Heart right ventricle (tissue), 16 donors: ENCODE measurements around the gene TCOF1. TPM values are rescaled to one million over a fixed set of nuclear protein-coding genes. Genes with fewer than 3 reads are reported as not detected.

Experiments used
- ATAC-seq, 8 donors: fragments of 200-7000 bp; cut with Tn5 transposase; one replicate each; pipeline ENCODE4 v1.9.1; 2020; ENCODE audit warnings: mild to moderate bottlenecking in 8 of 8, moderate library complexity in 8 of 8, moderate number of reproducible peaks in 1 of 8
- DNase-seq, 2 donors: peaks; one replicate each; pipeline ENCODE4 v3.0.0-alpha.2; 2020
- H3K27ac ChIP-seq, 10 donors: fragments of 200-600 bp; sonication (generic) in 2 of 10; one replicate each; pipeline versions ENCODE4 v1.5.0 to v1.8.0; 2020 to 2022; ENCODE audit warnings: mild to moderate bottlenecking in 3 of 10
- H3K27me3 ChIP-seq, 7 donors: fragments of 200-600 bp; one replicate each; pipeline ENCODE4 v1.8.0; 2021 to 2022; ENCODE audit warnings: mild to moderate bottlenecking in 2 of 7
- H3K36me3 ChIP-seq, 9 donors: fragments of 200-600 bp; sonication (generic) in 1 of 9; one replicate each; pipeline versions ENCODE4 v1.5.0 to v1.8.0; 2020 to 2022; ENCODE audit warnings: mild to moderate bottlenecking in 2 of 9
- H3K4me1 ChIP-seq, 9 donors: fragments of 200-600 bp; sonication (generic) in 1 of 9; one replicate each; pipeline versions ENCODE4 v1.5.0 to v1.8.0; 2020 to 2022; ENCODE audit warnings: mild to moderate bottlenecking in 4 of 9
- H3K4me3 ChIP-seq, 10 donors: fragments of 200-600 bp; sonication (generic) in 2 of 10; one replicate each; pipeline versions ENCODE4 v1.5.0 to v1.8.0; 2020 to 2022; ENCODE audit warnings: mild to moderate bottlenecking in 7 of 10, moderate library complexity in 2 of 10
- H3K9me3 ChIP-seq, 11 donors: fragments of 200-600 bp in 10 of 11; sonication (generic) in 2 of 11; one replicate each; pipeline versions ENCODE4 v1.5.0 to v1.8.0; 2013 to 2022; ENCODE audit warnings: mild to moderate bottlenecking in 2 of 11, control low read depth in 1 of 11, moderate library complexity in 1 of 11
- CTCF ChIP-seq, 9 donors: fragments of 200-600 bp; sonication (generic) in 2 of 9; IDR thresholded peaks; one replicate each; pipeline versions ENCODE4 v1.5.0 to v1.8.0; 2021 to 2022; ENCODE audit warnings: antibody characterized with exemption in 9 of 9, mild to moderate bottlenecking in 5 of 9, moderate library complexity in 1 of 9
- WGBS, 2 donors: extraction: QIAGEN DNeasy Blood & Tissue Kit; methylation state at CpG; one replicate each; pipeline ENCODE4 v1.1.7; 2013; ENCODE audit warnings: inconsistent platforms in 1 of 2; 5-methylcytosine and 5-hydroxymethylcytosine counted together
- intact Hi-C, 10 donors: fragments of 100-400 bp; cut with DNase I; formaldehyde crosslinking; loops; one replicate each; pipeline versions ENCODE4 v1.11.1 to v1.14.2; 2022
- polyA plus RNA-seq, 2 donors: library from polyadenylated mRNA; stranded (reverse); fragments of 200-250 nt; gene quantifications; one replicate each; pipeline ENCODE4 v1.2.3, GENCODE V29; 2013
- total RNA-seq, 10 donors: library from RNA; stranded (reverse); fragmentation: NEBNext Ultra II Directional in 3 of 10; extraction: Animal tissue kit (Norgen Biotek cat#: 25700) in 3 of 10; gene quantifications; one replicate each; pipeline versions ENCODE4 v1.2.1 to v1.2.4, GENCODE V29; 2021 to 2023
- donor health status: Arrhythmogenic right ventricular cardiomyopathy.
- donor health status: ischemic (EF 13 %, LVEDD 7.1; RV severe dilation, severe dysfunction).
- donor health status: healthy with polysubstance abuse.
- donor health status: DM: no; HTN: yes; CAD: no.
- donor health status: DM: no; HTN: no; CAD: no.
- donor health status: ischemic (EF 25% LVEDD 6.9; RV normal size, moderate dysfunction).
- donor health status: ischemic (EF 25% LVEDD 5.7; RV mildly dilated, moderate dysfunction).
- donor health status: healthy.
- donor health status: DM: yes; HTN: yes; CAD: no.
- donor health status: Ischemic cardiomyopathy.
- donor health status: ischemic (EF 35%, LVEDD 5.7; RV mildly dilated, moderate dysfunction).
- donor health status: nonischemic (EF 11% LVEDD 7.7; RV severe dilation, severe dysfunction).
- donor health status: DM: yes; HTN: yes; CAD: no.
- donor health status: PGD.
- donor health status: ischemic (EF 29% LVEDD 5.4; RV normal size, mild dysfunction).
- donor health status: nonischemic (EF 23%, LVEDD 6.1; RV moderate dilation, normal function).

Gene TCOF1
- total and polyA plus RNA-seq, 12 donors: 12.4 to 21.3 (median 14.1) TPM

DNA sequence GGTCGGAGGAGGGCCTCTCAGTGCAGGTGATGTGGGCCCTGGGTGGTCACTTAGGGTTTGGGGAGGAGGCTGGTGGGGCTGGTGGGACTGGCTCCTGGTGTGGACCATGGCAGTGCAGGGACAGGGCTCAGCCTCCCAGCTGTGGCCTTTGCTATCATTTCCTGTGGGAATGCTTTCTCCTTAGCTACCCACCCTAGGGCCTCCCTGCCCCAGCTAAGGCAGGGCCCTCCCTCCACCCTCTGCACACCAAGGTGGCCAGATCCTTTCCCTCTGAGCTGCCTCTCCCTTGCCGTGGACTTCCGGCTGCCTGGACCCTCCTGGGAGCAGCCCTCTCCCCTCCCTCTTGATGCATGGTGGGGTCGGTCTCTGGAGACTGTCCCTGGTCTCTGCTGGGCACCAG is 32.1 kb upstream of the TCOF1 start:
- Histone ChIP-seq H3K27me3 (peaks cover 0 to 6% (median 0%) of the 10 kb centered on the region in 7 donors), H3K9me3 (peaks cover 0 to 9% (median 0%) of the 10 kb centered on the region in 11 donors), H3K4me1 (peaks cover 0 to 4% (median 2%) of the 10 kb centered on the region in 9 donors), H3K36me3 (no peaks in the 10 kb centered on the region), H3K4me3 (no peak overlapping the region), H3K27ac (no peak overlapping the region)
- WGBS, 2 donors: 81 to 83% methylated on average over 4 of the region's 4 CpGs
- TF ChIP-seq CTCF (IDR thresholded peaks at IDR 0.05): no peak
- DNase-seq: no peak
- ATAC-seq: no peak
- intact Hi-C loops: no loop called here

- Histone ChIP-seq H3K27ac (no peak overlapping the region), H3K9me3 (peaks cover 0 to 2% (median 0%) of the 10 kb centered on the region in 11 donors), H3K4me3 (no peak overlapping the region), H3K4me1 (no peaks in the 10 kb centered on the region), H3K36me3 (no peaks in the 10 kb centered on the region), H3K27me3 (peaks cover 0 to 6% (median 0%) of the 10 kb centered on the region in 7 donors)
- no peak for DNase-seq
- no peak for ATAC-seq
- intact Hi-C loops: no loop called here
- no peak for TF ChIP-seq CTCF (IDR thresholded peaks at IDR 0.05)
- 55 to 68% methylated on average over 2 of the region's 2 CpGs for WGBS, 2 donors
Observed at GRCh38 chr5:150326707-150327106, 30.8 kb upstream of the TCOF1 start.

DNA sequence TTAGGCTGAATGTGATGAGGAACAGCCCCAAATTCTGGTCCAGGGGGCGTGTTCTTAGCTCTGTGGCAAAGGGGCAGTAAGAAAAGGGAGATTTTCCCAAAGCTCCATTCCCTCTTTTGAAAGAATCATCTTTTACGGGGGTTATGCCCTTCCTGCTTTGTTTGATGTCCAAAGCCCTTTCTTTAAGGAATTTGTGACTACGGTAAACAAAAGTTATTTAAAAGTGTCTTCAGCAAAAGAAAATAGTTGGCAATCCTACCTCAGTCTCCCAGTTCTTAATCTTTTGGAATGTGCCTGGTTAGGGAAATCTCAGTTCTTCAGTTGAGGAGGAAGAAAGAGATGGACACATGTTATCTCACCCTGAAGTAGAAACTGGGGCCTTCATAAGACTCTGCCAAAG is 30.4 kb upstream of the TCOF1 start:
- ATAC-seq (no peak), DNase-seq (no peak)

DNA sequence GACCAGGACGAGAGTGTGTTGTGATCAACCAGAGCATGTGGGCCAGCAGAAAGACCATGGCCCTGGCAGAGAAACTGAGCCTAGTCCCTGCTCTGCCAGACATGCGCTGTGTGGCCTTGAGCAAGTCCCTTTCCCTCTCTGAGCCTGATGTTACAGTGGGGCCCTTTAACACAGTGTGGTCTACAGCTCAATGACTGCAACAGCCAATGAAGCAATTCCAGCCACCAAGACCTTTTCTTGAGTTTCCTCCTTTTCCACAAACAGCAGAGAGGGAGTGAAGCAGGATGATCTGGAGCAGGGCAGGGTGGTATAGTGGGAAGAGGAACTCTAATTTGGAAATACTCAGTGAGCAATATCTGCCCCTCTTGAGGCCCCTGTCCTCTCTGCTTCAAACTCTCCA is 29.0 kb upstream of the TCOF1 start:
- TF ChIP-seq CTCF (IDR thresholded peaks at IDR 0.05): no peak
- Histone ChIP-seq H3K27me3 (peaks cover 0 to 6% (median 0%) of the 10 kb centered on the region in 7 donors), H3K4me3 (no peak overlapping the region), H3K36me3 (no peaks in the 10 kb centered on the region), H3K27ac (no peak overlapping the region), H3K9me3 (no peaks in the 10 kb centered on the region), H3K4me1 (no peaks in the 10 kb centered on the region)
- intact Hi-C loops: no loop called here
- WGBS, 2 donors: 91 to 96% methylated on average over 2 of the region's 2 CpGs
- DNase-seq (no peak), ATAC-seq (peak in 1 of 8 donors; percentile 23)

More for the DNA sequence above, 30.4 kb upstream of the TCOF1 start:
- Histone ChIP-seq H3K27ac (no peak overlapping the region), H3K9me3 (no peaks in the 10 kb centered on the region), H3K27me3 (peaks cover 0 to 6% (median 0%) of the 10 kb centered on the region in 7 donors), H3K36me3 (no peaks in the 10 kb centered on the region), H3K4me3 (no peak overlapping the region), H3K4me1 (no peaks in the 10 kb centered on the region)
- no peak for TF ChIP-seq CTCF (IDR thresholded peaks at IDR 0.05)
- WGBS, 2 donors: 83 to 93% methylated on average over 3 of the region's 3 CpGs
- intact Hi-C loops: no loop called here
